Ascending aorta (tissue), 2 donors: ENCODE data around the gene GBP2. TPM values are rescaled to one million over a fixed set of nuclear protein-coding genes. Genes with fewer than 3 reads are reported as not detected.

Experiments used
- DNase-seq, 2 donors: peaks; one replicate each; pipeline ENCODE4 v3.0.0-alpha.2; 2019; ENCODE audit warnings: low spot score in 2 of 2
- H3K27ac ChIP-seq, 2 donors: fragments of 200-600 bp; sonication (generic); one replicate each; pipeline ENCODE4 v1.5.1; 2016 to 2017; ENCODE audit warnings: mild to moderate bottlenecking in 1 of 2
- H3K27me3 ChIP-seq: fragments of 200-600 bp; sonication (generic); one replicate; pipeline ENCODE4 v1.5.1; 2017
- H3K36me3 ChIP-seq, 2 donors: fragments of 200-600 bp; sonication (generic); one replicate each; pipeline ENCODE4 v1.5.1; 2016
- H3K4me1 ChIP-seq, 2 donors: fragments of 200-600 bp; sonication (generic); one replicate each; pipeline ENCODE4 v1.5.1; 2016 to 2017; ENCODE audit warnings: mild to moderate bottlenecking in 1 of 2
- H3K4me3 ChIP-seq, 2 donors: fragments of 200-600 bp; sonication (generic); one replicate each; pipeline ENCODE4 v1.5.1; 2016 to 2017; ENCODE audit warnings: mild to moderate bottlenecking in 1 of 2
- H3K9me3 ChIP-seq, 2 donors: fragments of 200-600 bp; sonication (generic); one replicate each; pipeline ENCODE4 v1.5.1; 2016
- CTCF ChIP-seq, 3 experiments: fragments of 200-600 bp in 2 of 3; fragments of 450-650 bp in 1 of 3; sonication (generic) in 2 of 3; IDR thresholded peaks; one replicate each; pipeline ENCODE4 v1.5.1; 2016 to 2019; ENCODE audit warnings: antibody characterized with exemption in 3 of 3, mild to moderate bottlenecking in 1 of 3, moderate library complexity in 1 of 3
- intact Hi-C: fragments of 100-400 bp; cut with DNase I; formaldehyde crosslinking; loops from one replicate; pipeline ENCODE4 v1.15.1; 2023
- total RNA-seq: library from RNA; depleted of rRNA; stranded (reverse); fragments of >200 nt; gene quantifications from one replicate; pipeline ENCODE4 v1.1.0, GENCODE V29; 2016

The GBP2 gene
- total RNA-seq, 1 donor from 2014 or later = 72.9 TPM

- DNase-seq = no peak
- Histone ChIP-seq H3K4me3 (no peak overlapping the region), H3K27me3 (no peaks in the 10 kb centered on the region), H3K9me3 (no peaks in the 10 kb centered on the region), H3K4me1 (no peaks in the 10 kb centered on the region), H3K36me3 (peaks cover 29 to 49% of the 10 kb centered on the region in 2 donors), H3K27ac (no peak overlapping the region)
- intact Hi-C loops = no loop called here
- TF ChIP-seq CTCF (IDR thresholded peaks at IDR 0.05) = no peak
These were observed 21.8 kb downstream of the GBP2 start for GRCh38 chr1:89104147-89104546.

- Histone ChIP-seq H3K27ac (no peak overlapping the region), H3K9me3 (no peaks in the 10 kb centered on the region), H3K4me1 (no peaks in the 10 kb centered on the region), H3K36me3 (peaks cover 13 to 28% of the 10 kb centered on the region in 2 donors), H3K4me3 (no peak overlapping the region), H3K27me3 (no peaks in the 10 kb centered on the region)
- no peak for TF ChIP-seq CTCF (IDR thresholded peaks at IDR 0.05)
- DNase-seq = no peak
- intact Hi-C loops = no loop called here
These were observed 23.9 kb downstream of the GBP2 start for GRCh38 chr1:89102021-89102420.

GRCh38 chr1:89100412-89100811, 25.5 kb downstream of the GBP2 start:
- intact Hi-C loops = no loop called here
- H3K36me3 ChIP-seq = peaks cover 7 to 12% of the 10 kb centered on the region in 2 donors
- no peak overlapping the region for H3K27ac ChIP-seq
- DNase-seq = no peak
- H3K4me3 ChIP-seq = no peak overlapping the region
- TF ChIP-seq CTCF (IDR thresholded peaks at IDR 0.05) = no peak
- H3K9me3 ChIP-seq = peaks cover 0 to 9% of the 10 kb centered on the region in 2 donors
- H3K4me1 ChIP-seq = no peaks in the 10 kb centered on the region
- no peaks in the 10 kb centered on the region for H3K27me3 ChIP-seq

GRCh38 chr1:89098857-89099256, 27.1 kb downstream of the GBP2 start:
- H3K4me3 ChIP-seq = no peak overlapping the region
- no peak for TF ChIP-seq CTCF (IDR thresholded peaks at IDR 0.05)
- H3K27me3 ChIP-seq = no peaks in the 10 kb centered on the region
- H3K36me3 ChIP-seq = no peaks in the 10 kb centered on the region
- H3K27ac ChIP-seq = no peak overlapping the region
- DNase-seq = no peak
- peaks cover 0 to 10% of the 10 kb centered on the region in 2 donors for H3K9me3 ChIP-seq
- intact Hi-C loops = no loop called here
- H3K4me1 ChIP-seq = no peaks in the 10 kb centered on the region

- Histone ChIP-seq H3K9me3 (peaks cover 0 to 10% of the 10 kb centered on the region in 2 donors), H3K4me3 (no peak overlapping the region), H3K27me3 (no peaks in the 10 kb centered on the region), H3K27ac (no peak overlapping the region), H3K36me3 (no peaks in the 10 kb centered on the region), H3K4me1 (no peaks in the 10 kb centered on the region)
- TF ChIP-seq CTCF (IDR thresholded peaks at IDR 0.05) = no peak
- intact Hi-C loops = no loop called here
- DNase-seq = no peak
These were observed 30.2 kb downstream of the GBP2 start for GRCh38 chr1:89095737-89096136.

GRCh38 chr1:89089962-89090361, 36.0 kb downstream of the GBP2 start:
- DNase-seq = no peak
- no peaks in the 10 kb centered on the region for H3K27me3 ChIP-seq
- no peaks in the 10 kb centered on the region for H3K36me3 ChIP-seq
- no peaks in the 10 kb centered on the region for H3K9me3 ChIP-seq
- no peak overlapping the region for H3K27ac ChIP-seq
- intact Hi-C loops = no loop called here
- H3K4me1 ChIP-seq = no peaks in the 10 kb centered on the region
- H3K4me3 ChIP-seq = no peak overlapping the region
- no peak for TF ChIP-seq CTCF (IDR thresholded peaks at IDR 0.05)
